HG02943 (cell line): ENCODE data around the gene SMPD3.

Experiments
- ATAC-seq: cut with Tn5 transposase; IDR thresholded peaks from one replicate; pipeline ENCODE4 v1.9.1; 2021; ENCODE audit warnings: mild to moderate bottlenecking, low read depth, moderate library complexity; ENCODE audit not compliant: unreplicated experiment

SMPD3 gene

DNA sequence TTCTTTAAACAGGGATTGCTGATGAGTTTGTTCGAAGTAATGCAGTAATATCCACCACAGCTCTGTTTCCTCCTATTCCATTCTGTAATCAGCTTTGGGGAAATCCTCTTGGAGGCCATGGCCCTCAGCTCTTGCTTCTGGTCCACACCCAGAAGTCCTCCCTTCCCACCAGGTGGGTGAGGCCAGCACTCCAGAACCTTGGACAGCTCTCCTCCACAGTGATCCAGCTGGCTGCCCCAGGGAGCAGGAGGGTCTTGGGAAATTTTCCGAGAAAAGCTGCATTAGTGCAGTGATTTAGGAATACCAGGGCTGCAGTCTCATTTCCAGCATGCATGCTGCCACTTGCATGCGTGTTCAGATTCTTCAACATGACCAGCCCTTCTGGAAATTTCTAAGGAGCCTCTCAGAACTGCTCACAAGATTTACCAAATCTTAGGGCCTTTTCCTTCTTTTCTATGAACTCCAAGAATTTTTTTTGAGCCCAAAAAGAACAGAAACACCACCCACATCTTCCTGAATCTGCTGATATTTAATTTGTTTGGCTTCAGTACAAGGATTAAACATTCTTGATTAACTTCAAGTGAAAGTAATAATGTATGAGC, 4.2 kb downstream of the SMPD3 start:
- ATAC-seq = no peak

DNA sequence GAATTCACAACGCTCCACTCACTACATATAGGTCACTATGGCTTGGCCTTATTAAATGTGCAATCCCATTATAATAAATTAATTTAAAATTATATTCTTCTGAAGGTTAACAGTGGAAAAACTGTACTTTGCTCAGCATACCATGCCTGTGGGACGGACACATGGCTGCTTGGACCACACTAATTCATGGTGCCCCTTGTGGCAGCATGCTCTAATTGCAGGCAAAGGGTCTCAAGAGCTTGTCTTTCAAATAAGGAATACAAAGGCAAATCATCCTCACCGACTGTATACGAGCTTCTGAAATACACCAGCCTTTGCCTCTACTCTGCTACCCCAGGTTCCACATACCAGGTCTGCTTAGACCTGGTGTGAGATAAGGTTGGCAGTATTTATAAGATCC, 11.7 kb downstream of the SMPD3 start:
- ATAC-seq = no peak

DNA sequence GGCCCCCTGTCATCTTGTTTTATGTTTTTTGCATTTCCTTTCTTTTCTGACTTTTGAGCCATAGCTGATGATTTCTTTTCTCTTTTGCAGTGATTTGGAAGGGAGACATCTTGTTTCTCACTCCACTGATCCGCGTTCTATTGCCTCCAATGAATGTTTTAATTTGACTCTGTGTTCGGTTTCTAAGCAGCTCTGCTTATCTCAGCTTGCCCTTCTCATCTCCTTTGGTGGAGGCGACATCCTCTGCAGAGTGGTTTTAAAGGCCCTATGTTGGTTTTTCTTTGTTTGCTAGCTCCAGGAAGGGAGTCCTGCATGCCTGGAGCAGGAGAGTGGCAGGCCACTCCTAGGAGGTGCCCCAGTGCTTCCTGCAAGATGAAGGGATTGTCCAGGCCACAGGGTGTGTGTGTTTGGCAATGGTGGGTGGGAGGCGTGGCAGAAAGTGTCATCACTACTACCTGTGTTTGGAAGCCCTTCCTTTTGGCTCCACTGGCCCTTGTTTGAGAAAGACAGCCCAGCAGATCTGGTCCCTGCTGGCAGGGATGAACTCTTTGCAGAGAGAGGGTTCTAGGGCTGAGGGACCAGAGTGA, 13.6 kb downstream of the SMPD3 start:
- no peak for ATAC-seq

DNA sequence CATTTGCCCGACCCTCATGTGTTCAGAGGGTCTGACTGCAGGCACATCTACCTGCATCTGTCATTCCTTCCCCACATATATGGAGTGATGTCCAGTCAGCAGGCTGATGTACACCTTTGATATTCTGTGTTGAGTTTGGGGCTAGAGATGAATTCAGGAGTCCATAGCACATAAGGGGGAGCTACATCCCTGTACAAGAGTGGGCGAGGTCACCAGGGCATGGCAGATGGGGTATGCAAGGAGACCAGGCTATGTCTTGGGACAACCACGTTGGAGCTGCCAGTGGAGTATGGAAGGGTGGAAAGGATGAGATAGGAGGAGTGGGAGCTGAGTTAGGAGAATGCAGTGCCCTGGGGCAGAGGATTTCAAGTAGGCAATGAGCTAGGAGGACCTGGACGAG, 15.0 kb downstream of the SMPD3 start:
- ATAC-seq = no peak

DNA sequence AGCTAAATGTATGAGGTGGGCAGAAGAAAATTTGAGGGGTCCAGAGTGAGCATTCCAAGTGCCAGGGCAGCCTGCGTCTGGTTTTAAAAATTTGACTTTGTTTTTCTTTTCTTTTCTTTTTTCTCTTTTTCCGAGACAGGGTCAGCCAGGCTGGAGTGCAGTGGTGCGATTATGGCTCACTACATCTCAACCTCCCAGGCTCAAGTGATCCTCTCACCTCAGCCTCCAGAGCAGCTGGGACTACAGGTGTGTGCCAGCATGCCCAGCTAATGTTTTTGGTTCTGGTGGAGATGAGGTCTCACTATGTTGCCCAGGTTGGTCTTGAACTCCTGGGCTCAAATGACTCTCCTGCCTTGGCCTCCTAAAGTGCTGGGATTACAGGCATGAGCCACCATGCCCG, 15.6 kb downstream of the SMPD3 start:
- no peak for ATAC-seq

DNA sequence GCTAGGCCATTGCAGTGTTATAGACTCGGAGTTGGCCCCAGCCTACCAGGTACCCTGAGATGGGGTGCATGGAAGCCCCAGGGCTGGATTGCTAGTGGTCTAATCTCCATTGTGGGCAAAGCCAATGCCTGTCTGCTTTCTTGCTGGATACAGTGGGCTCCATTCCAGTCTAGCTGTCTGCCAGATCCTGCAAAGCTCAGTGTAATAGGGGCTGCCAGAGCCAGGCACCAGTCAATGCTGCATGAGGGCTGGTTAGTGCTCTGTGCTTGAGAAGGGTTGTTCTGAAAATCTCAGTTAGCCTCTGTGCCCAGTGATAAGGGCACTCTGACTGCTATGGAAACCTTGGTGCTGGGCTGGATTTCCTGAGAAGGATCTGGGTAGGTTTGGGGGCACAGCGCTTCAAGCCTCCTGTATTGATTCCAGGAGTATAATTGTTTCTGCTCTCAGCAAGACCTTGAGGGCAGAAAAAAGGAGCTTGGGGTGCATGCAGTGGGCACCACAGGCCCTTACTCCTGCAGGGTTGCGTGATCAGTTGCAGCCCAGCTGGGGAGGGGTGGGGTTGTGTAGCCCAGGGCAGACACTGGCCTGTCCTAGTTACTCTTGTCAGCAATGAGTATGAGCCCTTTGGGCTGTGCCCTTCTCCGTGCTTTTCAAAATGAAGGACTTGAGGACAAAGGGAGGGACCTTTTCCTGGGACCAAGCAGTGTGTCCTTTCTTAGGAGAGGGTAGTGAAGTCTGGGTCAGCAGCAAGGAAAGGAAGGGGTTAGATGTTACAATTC, 19.0 kb downstream of the SMPD3 start:
- no peak for ATAC-seq

DNA sequence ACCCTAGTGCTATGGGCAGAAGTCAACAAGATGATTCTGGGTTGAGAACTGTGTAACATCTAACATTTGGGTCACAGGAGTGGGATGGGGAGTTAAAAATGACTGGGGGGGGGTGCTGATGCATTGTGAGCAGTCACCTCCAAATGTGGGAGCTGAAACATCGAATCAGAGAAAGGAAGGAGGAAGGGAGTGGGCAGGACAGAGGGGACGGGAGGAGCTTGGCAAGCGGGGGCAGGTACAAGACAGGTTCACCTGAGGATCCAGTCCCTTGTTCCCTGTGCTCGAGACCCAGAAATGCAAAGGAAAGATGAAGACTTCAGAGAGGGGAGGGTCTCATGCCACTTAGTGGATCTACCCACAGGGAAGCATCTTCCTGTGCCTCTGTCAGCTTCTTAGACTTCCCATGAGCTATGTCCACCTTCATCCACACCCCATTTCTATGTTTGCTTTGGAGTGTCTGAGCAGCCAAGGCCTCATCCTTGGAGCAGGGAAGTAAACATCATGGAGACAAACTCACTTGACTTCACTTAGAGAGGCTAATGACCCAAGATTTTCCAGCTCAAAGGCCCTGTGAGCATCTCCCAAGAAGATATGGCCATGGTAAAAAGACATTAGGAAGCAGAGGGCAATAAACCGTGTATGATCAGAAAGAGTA, 20.5 kb downstream of the SMPD3 start:
- no peak for ATAC-seq

DNA sequence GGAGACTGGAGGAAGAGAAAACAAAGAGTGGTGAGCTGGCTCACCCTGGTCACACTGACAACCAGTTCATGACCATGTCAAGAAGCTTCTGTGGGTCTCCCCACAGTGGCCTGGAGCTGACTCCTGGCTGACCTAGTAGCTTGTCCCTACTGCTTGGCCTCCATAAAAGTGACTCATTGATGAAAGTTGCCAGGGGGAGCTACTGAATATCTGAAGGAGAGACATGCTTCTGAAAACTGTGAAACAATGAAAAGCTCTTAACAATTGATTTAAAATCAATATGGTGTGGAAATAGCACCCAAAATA, 22.0 kb downstream of the SMPD3 start:
- no peak for ATAC-seq

DNA sequence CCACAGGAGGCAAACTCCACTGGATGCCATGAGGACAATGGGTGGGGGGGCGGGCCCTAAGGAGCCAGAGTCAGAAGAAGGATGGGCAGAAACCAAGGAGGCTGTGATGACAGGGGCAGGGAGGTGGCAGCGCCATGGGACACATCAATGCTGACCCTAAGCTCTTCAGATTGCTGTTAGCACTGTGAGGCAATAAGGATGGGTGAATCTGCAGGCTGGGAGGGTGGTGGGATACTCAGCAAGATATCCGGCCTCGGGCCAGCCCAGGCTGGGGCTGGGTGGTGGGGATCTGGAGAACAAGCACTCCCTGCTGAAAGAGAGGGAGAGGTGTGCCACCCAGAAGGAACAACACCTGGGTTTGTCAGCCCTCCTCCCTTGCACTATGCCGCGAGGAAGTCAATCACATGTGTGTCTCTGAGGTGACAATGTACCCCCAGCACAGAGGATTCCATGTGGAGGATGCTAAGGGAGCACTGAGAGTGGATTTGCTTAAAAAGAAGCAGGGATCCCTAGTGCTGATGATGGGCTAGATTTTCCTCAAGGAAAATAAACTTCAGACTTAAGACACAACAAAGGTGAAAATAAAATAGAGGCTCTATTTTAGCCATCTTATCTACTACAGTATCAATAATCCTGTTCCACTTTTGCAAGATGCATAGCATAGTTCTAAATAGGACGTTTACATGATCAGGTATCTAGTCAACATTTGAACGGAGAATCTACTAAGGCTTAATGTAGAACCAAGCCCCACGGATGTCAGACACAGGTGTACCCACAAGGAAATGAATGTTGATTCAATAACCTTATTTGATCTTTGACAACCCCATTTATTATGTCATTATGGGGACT, 22.6 kb downstream of the SMPD3 start:
- ATAC-seq = no peak

DNA sequence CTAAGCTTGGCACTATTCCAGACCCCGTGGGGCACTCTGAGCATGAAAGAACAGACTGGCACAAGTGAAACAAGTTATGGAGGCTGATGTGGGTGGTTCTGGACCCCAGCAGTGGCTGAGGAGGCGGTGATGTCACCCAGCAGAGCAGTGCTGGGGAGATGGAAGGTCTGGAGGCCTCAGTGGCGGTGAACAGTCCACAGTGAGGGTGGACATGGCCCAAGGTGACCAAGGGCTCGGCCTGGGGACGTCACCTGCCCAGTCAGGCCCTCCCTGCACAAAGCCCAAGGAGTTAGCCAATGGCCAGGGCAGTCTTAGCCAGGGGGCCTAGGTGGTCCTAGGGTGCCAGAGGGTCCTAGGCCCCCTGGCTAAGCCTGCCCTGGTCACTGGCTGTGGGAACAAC, 24.5 kb downstream of the SMPD3 start:
- no peak for ATAC-seq

DNA sequence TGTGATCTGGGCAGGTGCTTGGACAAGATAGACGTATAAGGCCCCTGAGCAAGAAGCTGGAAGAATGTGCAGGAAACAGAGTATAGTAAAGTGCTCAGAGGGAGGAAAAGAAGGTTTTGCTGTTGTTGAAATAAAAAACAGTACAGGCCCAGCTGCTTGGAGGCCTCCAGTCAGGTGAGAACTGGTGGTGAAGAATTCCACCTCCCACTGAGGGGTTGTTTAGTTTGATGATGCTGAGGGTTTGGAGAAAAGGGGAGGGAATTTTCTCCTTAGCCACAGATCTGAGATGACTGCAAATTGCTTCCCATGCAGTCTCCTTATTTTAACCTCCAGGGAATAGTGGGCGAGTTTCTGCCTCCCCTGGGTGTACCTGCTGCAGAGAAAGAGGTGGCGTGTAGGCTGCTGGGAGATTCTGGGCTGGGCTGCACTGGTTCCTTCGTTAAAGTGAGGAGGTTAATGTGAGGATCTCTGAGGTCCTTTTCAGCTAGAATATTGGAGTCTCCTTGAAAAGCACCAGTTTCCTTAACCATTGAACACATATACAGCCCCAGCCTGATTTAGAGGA, 25.8 kb downstream of the SMPD3 start:
- no peak for ATAC-seq

DNA sequence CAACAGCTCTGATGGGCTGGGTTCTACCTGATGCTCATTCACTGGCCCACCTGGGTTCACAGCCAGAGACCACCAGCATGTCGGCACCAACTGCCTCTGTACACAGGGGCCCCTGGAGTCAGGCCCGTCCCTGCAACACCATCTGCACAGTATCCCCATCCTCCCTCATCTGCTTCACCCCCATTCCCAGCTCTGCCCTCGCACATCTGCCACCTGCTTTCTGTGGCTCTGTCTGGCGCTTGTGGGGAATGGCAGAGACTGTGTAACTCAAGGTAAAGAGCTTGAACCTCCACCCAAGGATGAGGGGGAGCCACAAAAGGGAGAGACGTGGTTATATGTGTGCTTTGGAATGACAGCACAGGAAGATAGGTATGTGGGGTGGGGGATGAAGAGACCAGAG, 27.2 kb downstream of the SMPD3 start:
- ATAC-seq = no peak

DNA sequence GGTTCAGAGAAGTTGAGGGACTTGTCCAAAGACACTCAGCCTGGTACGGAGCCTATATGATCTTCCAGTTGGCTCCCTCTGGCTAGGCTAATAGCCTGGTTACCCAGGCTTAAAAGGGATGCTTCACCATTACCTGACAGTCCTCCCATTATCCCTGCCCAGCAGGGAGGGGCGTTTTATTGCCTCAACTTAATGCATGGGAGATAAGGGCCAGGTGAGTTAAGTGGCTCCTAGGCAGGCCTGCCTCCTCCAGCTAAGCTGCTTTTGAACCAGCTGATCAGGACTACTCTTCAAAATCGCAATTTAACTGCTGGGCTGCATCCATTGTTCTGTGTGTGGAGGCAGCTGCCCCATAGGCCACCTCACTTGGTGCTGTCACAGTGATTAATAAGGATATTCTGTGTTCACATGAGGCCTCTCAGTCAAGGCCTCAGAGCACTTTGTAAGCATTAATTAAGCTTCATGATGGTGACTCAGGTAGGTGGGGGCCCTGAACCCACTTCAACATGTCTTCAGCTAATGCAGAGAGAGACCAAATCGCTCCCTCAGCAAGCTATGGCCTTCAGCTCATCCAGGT, 27.9 kb downstream of the SMPD3 start:
- ATAC-seq = no peak

DNA sequence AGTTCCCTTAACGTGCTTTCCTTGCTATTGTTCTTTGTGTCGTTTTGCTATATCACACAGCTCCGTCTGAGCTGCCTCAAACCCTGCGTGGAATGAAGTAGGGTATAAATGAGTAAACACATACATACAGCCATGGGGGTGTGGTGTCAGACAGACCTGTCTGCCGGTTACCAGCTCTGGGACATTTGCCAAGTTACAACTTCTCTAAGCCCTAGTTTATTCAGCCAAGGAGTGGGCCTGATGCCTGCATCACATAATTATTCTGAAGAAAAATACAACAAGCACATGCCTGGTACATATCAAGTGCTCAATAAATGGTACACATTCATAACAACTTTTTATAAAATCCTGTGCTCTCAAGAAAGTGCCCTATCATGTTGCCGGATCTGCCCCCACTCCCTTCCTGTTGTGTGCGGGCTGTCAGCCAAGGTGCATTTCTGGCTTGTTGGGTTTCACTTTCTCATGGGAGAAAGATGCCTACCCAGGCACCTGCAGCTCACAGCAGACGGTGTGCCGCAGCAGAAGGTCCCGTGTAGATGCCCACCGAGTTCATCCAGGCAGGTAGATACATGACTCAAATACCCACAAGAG, 30.5 kb downstream of the SMPD3 start:
- ATAC-seq = peak; percentile 74

DNA sequence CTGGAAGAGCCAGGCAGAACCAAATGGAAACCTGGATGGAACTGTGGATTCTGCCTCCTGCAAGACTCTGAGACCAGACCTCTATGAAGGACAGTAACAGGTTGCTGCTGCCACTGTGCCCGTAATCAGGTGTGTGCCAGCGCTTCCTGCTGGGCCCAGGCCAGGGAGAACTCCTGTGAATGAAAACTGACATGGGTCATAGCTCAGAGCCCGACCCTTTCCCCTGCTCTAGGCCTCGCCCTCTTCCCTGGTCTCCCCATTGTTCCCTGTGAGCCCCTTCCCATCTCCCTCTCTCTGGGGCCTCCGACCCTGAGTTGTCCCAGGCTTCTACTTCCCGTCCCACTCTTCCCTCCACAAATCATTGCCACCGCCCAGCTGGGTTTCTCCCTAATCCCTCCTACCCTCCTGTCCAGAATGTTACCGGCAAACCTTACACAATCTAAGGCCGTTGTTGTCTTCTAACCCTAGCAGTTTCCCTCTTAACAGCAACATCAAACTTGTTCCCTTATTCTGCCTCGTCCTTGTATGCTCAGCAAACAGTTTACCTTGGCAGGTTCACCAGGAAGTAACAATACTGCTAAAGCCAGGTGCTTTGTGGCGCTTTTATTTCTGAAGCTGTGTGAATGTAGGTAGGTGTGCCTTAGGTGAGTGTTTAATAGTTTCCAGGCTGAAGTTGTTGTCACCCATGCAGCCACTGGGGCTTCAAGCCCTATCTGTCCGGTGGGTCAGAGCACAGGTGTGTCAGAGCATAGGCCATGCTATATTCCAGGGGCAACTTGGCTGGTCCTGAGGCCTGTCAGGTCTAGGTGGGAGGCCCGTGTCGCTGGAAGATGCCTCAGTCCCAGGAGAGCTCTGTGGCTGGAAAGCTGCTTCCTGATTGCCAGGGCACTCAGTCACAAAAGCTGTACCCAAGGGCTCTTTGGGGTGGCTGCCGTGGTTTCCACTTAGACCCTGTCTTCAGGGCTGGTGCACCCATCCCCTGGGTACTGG, 32.0 kb downstream of the SMPD3 start:
- ATAC-seq = no peak

DNA sequence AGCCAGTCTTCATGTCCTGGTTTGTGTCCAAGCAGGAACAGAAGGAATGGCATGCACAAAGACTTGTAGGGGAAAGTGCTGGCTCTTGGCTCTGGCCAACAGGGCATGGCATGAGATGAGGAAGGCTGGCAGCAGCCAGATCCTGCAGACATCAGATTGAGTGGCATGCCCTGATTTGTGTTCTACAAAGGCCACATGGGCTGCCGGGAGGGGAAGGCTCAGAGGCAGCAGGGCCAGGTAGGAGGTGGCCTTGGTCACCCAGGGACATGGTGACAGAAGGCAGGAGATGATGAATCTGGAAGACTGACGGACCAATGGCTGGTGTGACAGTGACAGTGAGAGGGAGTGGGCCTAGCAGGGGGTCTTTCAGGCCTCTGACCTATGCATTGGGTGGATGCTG, 33.7 kb downstream of the SMPD3 start:
- ATAC-seq = no peak

DNA sequence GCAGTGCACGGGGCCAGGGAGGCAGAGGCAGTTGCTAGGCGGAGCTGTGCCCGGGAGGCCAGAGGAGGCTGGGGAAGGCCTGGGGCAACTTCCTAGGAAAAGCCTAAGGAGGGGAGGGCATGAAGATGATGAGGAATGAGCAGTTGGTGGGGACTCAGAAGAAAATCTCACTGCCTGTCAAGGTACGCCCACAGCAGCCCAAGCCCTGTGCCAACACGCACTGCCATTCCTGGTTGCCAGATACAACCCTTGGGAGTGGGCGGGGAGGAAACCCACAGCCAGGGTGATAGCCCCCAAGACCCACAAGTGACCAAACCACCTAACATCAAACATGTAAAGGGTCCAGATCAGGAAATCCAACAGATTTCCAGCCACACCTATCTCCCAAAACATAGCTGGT, 36.2 kb downstream of the SMPD3 start:
- ATAC-seq = no peak

DNA sequence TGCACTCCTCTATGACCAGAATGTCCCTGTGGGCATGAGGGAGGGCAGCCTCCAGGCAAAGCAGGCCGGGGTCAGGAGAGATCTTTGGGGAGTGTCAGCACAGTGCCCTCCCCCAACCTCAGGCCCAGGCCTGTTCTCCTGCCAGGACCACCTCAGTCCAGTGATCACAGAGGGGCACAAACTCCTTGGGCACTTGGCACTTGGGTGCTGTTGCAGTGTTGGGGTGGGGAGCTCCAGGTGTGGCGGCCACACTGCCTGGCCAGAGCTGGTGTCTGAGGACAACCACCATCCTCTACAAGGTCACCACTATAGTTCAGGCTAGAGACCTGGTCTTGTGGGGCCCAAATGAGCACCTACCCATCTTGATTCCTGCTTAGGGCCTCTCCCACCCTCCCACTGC, 37.2 kb downstream of the SMPD3 start:
- no peak for ATAC-seq

DNA sequence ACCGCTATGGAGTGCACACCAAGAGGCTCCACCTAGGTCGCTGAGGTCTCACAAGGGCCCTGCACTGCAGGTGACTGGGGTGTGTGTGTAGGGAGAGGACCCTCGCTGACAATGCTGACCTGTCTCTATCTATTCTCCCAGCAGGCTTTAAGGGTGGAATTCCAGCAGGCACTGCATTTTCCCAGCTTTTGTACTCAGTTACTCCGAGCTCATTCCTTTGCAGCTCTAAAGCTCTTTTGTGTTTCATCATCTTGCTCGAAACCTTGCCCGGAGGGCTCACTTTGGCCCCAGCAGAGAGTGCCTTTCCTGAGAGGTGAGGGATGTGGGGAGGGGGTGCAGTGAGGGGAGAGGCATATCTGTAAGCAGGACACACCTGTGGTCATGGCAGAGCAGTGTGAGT, 39.3 kb downstream of the SMPD3 start:
- ATAC-seq = no peak
